Fibroblast of pulmonary artery (primary cell): Measurements from ENCODE around the gene CEACAM3.

Experiments
- DNase-seq: peaks from one replicate; pipeline ENCODE4 v3.0.0-alpha.2; 2010; ENCODE audit warnings: low read depth
- H3K4me3 ChIP-seq: replicated peaks from 2 replicates; pipeline ENCODE4 v1.5.1; 2011; ENCODE audit warnings: low read depth, mild to moderate bottlenecking, control low read depth, low read length, moderate library complexity
- TF ChIP-seq, protein P1 (sequence below): IDR thresholded peaks from 2 replicates; pipeline ENCODE4 v1.5.1; 2011; ENCODE audit warnings: mild to moderate bottlenecking, control low read depth, low read length, inconsistent platforms; ENCODE audit errors: missing control alignments

The CEACAM3 gene

DNA sequence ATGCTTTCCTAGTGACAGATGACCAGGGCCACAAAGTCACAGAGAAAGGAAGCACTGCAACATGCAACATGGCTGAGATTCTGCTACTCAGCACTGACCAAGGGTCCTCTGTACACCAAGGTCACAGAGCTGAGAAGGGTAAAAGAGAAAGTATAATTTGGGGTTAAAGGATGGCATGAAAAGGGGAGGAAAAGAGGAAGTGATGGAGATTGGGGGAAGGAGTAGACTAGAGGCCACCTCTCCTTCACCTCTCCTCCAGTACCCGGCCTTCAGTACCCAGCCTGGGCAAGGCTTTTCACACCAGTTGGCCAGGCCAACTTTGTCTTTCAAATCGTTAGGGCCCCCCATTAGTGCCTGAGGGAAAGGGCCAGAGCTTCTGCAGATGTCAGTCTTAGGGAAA is 57.4 kb downstream of the CEACAM3 start:
- H3K4me3 ChIP-seq, result no peak overlapping the region
- TF ChIP-seq, protein P1, sequence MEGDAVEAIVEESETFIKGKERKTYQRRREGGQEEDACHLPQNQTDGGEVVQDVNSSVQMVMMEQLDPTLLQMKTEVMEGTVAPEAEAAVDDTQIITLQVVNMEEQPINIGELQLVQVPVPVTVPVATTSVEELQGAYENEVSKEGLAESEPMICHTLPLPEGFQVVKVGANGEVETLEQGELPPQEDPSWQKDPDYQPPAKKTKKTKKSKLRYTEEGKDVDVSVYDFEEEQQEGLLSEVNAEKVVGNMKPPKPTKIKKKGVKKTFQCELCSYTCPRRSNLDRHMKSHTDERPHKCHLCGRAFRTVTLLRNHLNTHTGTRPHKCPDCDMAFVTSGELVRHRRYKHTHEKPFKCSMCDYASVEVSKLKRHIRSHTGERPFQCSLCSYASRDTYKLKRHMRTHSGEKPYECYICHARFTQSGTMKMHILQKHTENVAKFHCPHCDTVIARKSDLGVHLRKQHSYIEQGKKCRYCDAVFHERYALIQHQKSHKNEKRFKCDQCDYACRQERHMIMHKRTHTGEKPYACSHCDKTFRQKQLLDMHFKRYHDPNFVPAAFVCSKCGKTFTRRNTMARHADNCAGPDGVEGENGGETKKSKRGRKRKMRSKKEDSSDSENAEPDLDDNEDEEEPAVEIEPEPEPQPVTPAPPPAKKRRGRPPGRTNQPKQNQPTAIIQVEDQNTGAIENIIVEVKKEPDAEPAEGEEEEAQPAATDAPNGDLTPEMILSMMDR, result no peak
- DNase-seq, result no peak

DNA sequence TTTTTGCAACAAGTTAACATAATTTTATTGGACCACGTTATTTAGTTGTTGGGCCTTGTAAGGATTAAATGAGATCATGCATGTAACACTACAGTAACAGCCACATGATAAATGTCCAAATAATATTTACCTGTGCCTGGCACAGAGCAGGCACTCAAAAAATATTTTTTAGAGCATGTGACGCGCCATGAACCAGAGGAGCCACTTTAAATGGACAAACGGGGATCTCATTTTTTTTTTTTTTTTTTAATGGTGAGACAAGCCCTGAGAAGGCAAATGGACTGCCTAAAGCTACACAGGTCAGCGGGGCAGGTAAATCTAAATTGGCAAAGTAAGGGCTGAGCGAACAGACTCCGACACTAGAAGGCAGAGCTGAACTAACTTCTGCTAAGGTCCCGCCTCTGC is 62.8 kb downstream of the CEACAM3 start:
- no peak for DNase-seq
- H3K4me3 ChIP-seq, result peak overlapping the region; percentile 98
- TF ChIP-seq, protein P1, result no peak

DNA sequence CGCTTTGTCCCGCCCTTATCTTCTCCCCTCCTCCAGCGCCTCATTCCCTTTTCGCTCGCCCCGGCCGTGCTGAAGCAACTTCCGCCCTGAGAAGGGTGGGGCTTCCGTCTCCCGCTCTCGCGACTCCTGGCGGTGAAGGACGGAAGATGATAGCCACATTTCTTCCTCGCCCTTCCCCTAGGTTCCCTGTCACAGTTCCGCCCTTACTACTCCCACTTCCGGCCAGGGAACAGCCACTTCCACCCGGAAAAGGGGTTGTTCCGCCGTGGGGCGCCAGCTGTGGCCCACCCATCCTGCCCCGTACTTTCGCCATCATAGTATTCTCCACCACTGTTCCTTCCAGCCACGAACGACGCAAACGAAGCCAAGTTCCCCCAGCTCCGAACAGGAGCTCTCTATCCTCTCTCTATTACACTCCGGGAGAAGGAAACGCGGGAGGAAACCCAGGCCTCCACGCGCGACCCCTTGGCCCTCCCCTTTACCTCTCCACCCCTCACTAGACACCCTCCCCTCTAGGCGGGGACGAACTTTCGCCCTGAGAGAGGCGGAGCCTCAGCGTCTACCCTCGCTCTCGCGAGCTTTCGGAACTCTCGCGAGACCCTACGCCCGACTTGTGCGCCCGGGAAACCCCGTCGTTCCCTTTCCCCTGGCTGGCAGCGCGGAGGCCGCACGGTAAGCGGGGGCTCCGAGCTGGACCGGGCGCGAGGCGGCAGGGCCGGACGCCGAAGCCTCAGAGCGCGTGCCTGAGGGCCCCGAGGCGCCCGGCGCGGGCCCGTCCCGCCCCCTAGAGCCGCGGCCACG is 63.4 kb downstream of the CEACAM3 start, which contains the start of gene RPS19:
Gene RPS19, plus strand, starts transcription at position 638 of the 801 bp plus-strand sequence. CDS start 520 bp downstream, outside the sequence.
- TF ChIP-seq, protein P1, result peak; percentile 52
- DNase-seq, result peak; percentile 99
- peak within 1 kb of the TSS; percentile 98 for H3K4me3 ChIP-seq

DNA sequence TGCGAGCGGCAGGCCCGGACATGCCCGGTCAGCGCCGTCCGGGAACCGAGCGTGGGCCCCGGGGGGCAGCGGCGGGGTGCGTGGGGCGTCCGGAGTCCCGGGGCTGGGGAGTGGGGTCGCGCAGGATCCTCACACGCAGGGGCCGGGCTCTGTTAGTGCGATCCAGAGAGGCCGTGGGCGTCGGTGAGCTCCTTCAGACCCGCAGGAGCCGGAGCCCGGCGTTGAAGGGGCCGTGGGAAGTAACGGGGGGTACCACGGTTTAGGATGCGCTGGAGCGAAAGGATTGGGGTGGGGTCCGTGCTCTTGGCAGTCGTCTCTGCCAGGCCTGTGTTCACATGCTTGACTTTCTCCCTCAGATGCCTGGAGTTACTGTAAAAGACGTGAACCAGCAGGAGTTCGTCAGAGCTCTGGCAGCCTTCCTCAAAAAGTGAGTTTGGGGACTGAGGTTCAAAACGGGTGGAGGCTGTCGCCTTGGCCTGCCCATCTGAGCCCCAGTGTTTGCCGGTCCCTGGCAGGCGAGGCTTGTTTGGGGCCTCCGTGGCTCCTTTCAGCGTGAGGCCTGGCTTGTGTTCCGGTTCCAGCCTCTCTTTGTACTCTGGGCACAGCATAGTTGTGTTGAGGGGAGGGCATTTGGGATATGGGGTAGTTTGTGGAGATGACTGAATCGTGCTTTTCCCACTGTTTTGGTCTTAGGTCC is 64.2 kb downstream of the CEACAM3 start:
- no peak for DNase-seq
- TF ChIP-seq, protein P1, result no peak
- peak overlapping the region; percentile 98 for H3K4me3 ChIP-seq
